ENCODE data around the gene IGF2BP3.

IGF2BP3 gene

GRCh38 chr7:23346316-23346715 is 124.0 kb downstream of the IGF2BP3 start:
- TF ChIP-seq CTCF (IDR thresholded peaks at IDR 0.05) = no peak

- no peak for TF ChIP-seq CTCF (IDR thresholded peaks at IDR 0.05)
Measured at GRCh38 chr7:23345601-23346000, 124.7 kb downstream of the IGF2BP3 start.

- TF ChIP-seq CTCF (IDR thresholded peaks at IDR 0.05) = no peak
Measured at GRCh38 chr7:23343806-23344475, 126.3 kb downstream of the IGF2BP3 start.

- TF ChIP-seq CTCF (IDR thresholded peaks at IDR 0.05) = no peak
Measured at GRCh38 chr7:23343102-23343501, 127.2 kb downstream of the IGF2BP3 start.

- TF ChIP-seq CTCF (IDR thresholded peaks at IDR 0.05) = no peak
Measured at GRCh38 chr7:23341846-23342598, 128.3 kb downstream of the IGF2BP3 start.

- no peak for TF ChIP-seq CTCF (IDR thresholded peaks at IDR 0.05)
Measured at GRCh38 chr7:23338863-23339262, 131.4 kb downstream of the IGF2BP3 start.

GRCh38 chr7:23338439-23338838 is 131.9 kb downstream of the IGF2BP3 start:
- no peak for TF ChIP-seq CTCF (IDR thresholded peaks at IDR 0.05)
